Measurements from ENCODE around the gene OMA1.

DNA sequence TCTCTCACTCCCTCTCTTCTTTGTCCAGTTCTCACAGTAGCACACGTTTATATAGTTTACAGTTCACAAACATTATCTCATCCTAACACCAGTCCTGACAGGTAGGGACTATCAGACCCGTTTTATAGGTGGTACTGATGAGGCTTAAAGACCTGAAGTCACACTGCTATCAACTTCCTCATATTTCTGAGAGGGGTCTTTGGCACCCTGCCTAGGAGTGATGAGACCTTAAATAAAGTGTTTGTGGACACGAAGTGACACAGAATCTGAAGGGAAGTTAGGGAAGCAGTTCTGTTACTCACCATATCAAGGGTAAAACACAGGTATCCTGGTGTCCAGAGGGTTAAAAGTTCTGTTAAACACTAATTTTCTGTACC is 31.1 kb upstream of the OMA1 start:
- no peak for TF ChIP-seq POLR2A (IDR thresholded peaks at IDR 0.05; ENCODE audit: low read depth, low read length)
- TF ChIP-seq POLR2AphosphoS5 (IDR thresholded peaks at IDR 0.05; ENCODE audit: low read depth, low read length), result no peak
- TF ChIP-seq TAF1 (IDR thresholded peaks at IDR 0.05; ENCODE audit: borderline replicate concordance, low read depth, low read length), result no peak
